22Rv1 (cell line): ENCODE data around the gene CSNK2A2.

ENCODE experiments used
- ZFX ChIP-seq: fragments of 450-650 bp; IDR thresholded peaks from 2 replicates; pipeline ENCODE4 v1.6.1; 2017; ENCODE audit warnings: antibody characterized with exemption, borderline replicate concordance
- TF ChIP-seq, protein P1 (sequence below): fragments of 450-650 bp; IDR thresholded peaks from 2 replicates; pipeline ENCODE4 v1.5.1; 2017; ENCODE audit warnings: mild to moderate bottlenecking

DNA sequence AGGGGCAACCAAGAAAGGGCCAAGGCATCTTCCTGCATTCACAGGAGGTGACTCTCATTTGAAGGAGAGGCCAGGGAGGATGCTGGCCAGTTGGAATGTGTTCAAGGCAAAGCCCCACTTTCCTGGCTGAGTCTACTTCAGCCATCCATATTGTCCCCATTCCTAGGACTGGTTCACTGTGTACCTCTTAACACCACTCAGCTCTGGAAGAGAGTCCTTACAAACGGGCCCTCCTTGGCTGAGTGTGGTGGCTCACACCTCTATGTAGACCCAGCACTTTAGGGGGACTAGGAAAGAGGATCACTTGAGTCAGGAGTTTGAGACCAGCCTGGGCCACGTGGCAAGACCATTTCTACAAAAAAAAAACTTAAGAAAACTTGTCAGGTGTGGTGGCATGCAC is 40.7 kb downstream of the CSNK2A2 start:
- TF ChIP-seq, protein P1, sequence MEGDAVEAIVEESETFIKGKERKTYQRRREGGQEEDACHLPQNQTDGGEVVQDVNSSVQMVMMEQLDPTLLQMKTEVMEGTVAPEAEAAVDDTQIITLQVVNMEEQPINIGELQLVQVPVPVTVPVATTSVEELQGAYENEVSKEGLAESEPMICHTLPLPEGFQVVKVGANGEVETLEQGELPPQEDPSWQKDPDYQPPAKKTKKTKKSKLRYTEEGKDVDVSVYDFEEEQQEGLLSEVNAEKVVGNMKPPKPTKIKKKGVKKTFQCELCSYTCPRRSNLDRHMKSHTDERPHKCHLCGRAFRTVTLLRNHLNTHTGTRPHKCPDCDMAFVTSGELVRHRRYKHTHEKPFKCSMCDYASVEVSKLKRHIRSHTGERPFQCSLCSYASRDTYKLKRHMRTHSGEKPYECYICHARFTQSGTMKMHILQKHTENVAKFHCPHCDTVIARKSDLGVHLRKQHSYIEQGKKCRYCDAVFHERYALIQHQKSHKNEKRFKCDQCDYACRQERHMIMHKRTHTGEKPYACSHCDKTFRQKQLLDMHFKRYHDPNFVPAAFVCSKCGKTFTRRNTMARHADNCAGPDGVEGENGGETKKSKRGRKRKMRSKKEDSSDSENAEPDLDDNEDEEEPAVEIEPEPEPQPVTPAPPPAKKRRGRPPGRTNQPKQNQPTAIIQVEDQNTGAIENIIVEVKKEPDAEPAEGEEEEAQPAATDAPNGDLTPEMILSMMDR: no peak
- TF ChIP-seq ZFX: no peak
